HCT116 (cell line): Measurements from ENCODE around the gene TRAF3.

Experiments used
- ATF3 ChIP-seq: IDR thresholded peaks from 2 replicates; pipeline ENCODE4 v1.6.1; 2012
- CTCF ChIP-seq, 3 experiments: fragments of 200-600 bp in 1 of 3; sonication (generic) in 1 of 3; IDR thresholded peaks in 2 of 3; conservative IDR thresholded peaks in 1 of 3; 2 replicates each; pipeline ENCODE4 v1.5.1; 2012 to 2017; ENCODE audit warnings: low read depth in 2 of 3, low read length in 2 of 3, antibody characterized with exemption in 1 of 3, borderline replicate concordance in 1 of 3, control low read depth in 1 of 3, mild to moderate bottlenecking in 1 of 3, mixed read lengths in 1 of 3, mixed run types in 1 of 3, moderate library complexity in 1 of 3; ENCODE audit not compliant: insufficient read depth in 1 of 3
- EZH2 ChIP-seq: fragments of 200-600 bp; sonication (generic); IDR thresholded peaks from 2 replicates; pipeline ENCODE4 v1.6.1; 2017; ENCODE audit warnings: antibody characterized with exemption, mixed run types
- EZH2phosphoT487 ChIP-seq: fragments of 200-600 bp; IDR thresholded peaks from 2 replicates; pipeline ENCODE4 v1.6.1; 2018; ENCODE audit warnings: antibody characterized with exemption, borderline replicate concordance
- MAX ChIP-seq: IDR thresholded peaks from 2 replicates; pipeline ENCODE4 v1.6.1; 2012
- POLR2AphosphoS5 ChIP-seq: IDR thresholded peaks from 2 replicates; pipeline ENCODE4 v1.6.1; 2011; ENCODE audit warnings: mild to moderate bottlenecking, low read depth, low read length, moderate library complexity
- REST ChIP-seq: IDR thresholded peaks from 2 replicates; pipeline ENCODE4 v1.6.1; 2012; ENCODE audit warnings: low read depth
- SP1 ChIP-seq: IDR thresholded peaks from 2 replicates; pipeline ENCODE4 v1.6.1; 2012; ENCODE audit warnings: low read depth

- no peak for TF ChIP-seq CTCF (IDR thresholded peaks at IDR 0.05 in 2 of 3, conservative IDR thresholded peaks at IDR 0.05 in 1 of 3; ENCODE audit: borderline replicate concordance in 1 of 3, insufficient read depth in 1 of 3, low read depth in 2 of 3, low read length in 2 of 3)
- no peak for TF ChIP-seq REST
- TF ChIP-seq EZH2: no peak
- no peak for TF ChIP-seq EZH2phosphoT487
- TF ChIP-seq ATF3: no peak
- no peak for TF ChIP-seq MAX
- TF ChIP-seq SP1: no peak
- no peak for TF ChIP-seq POLR2AphosphoS5
These were observed 27.6 kb upstream of the TRAF3 start for GRCh38 chr14:102749393-102750305.
